CD4-positive, alpha-beta T cell treated with Interleukin-15 for 1 hour (primary cell): ENCODE measurements around the gene SYT6.
"Not testable (repeated sequence)": the region's sequence is repeated elsewhere in the genome, so short reads cannot be mapped to it uniquely, and the experiment has no call there.

Source experiments
- DNase-seq: peaks from one replicate; pipeline ENCODE4 v3.0.0-alpha.2; 2020

SYT6 gene

GRCh38 chr1:114063544-114063943 lies 90.1 kb downstream of the SYT6 start:
- DNase-seq, result no peak

GRCh38 chr1:114062477-114063099 lies 91.1 kb downstream of the SYT6 start:
- no peak for DNase-seq

GRCh38 chr1:114061121-114061830 lies 92.4 kb downstream of the SYT6 start:
- no peak for DNase-seq

- not testable (repeated sequence) for DNase-seq
Measured at GRCh38 chr1:114058236-114058635, 95.4 kb downstream of the SYT6 start.

GRCh38 chr1:114054148-114054547 lies 99.5 kb downstream of the SYT6 start:
- DNase-seq, result no peak

- no peak for DNase-seq
Measured at GRCh38 chr1:114048232-114048631, 105.4 kb downstream of the SYT6 start.

- no peak for DNase-seq
Measured at GRCh38 chr1:114043548-114043947, 110.1 kb downstream of the SYT6 start.

- DNase-seq, result no peak
Measured at GRCh38 chr1:114043054-114043453, 110.6 kb downstream of the SYT6 start.

- DNase-seq, result no peak
Measured at GRCh38 chr1:114040273-114041015, 113.2 kb downstream of the SYT6 start.
